Left ventricle myocardium inferior (tissue), 1 donor: ENCODE results near the gene ACVR1C. TPM values are rescaled to one million over a fixed set of nuclear protein-coding genes. Genes with fewer than 3 reads are reported as not detected.
"Not testable (repeated sequence)": the region's sequence is repeated elsewhere in the genome, so short reads cannot be mapped to it uniquely, and the experiment has no call there.

ENCODE experiments used
- DNase-seq: peaks from one replicate; pipeline ENCODE4 v3.0.0-alpha.2; 2020
- H3K27ac ChIP-seq: fragments of 200-600 bp; replicated peaks from 2 replicates; pipeline ENCODE4 v1.8.0; 2021
- H3K27me3 ChIP-seq: fragments of 200-600 bp; 2 replicates; pipeline ENCODE4 v1.8.0; 2021; ENCODE audit warnings: low read depth
- H3K36me3 ChIP-seq: fragments of 200-600 bp; 2 replicates; pipeline ENCODE4 v1.8.0; 2021
- H3K4me1 ChIP-seq: fragments of 200-600 bp; 2 replicates; pipeline ENCODE4 v1.8.0; 2021
- H3K4me3 ChIP-seq: fragments of 200-600 bp; 2 replicates; pipeline ENCODE4 v1.8.0; 2021; ENCODE audit warnings: mild to moderate bottlenecking, moderate library complexity
- H3K9me3 ChIP-seq: fragments of 200-600 bp; replicated peaks from 2 replicates; pipeline ENCODE4 v1.8.0; 2021
- intact Hi-C: fragments of 100-400 bp; cut with micrococcal nuclease; formaldehyde crosslinking; loops from one replicate; pipeline ENCODE4 v1.11.0; 2022
- total RNA-seq: library from RNA; stranded (reverse); fragmentation: NEBNext Ultra II Directional; extraction: Animal tissue kit (Norgen Biotek cat#: 25700); gene quantifications from one replicate; pipeline ENCODE4 v1.2.1, GENCODE V29; 2021
- TF ChIP-seq, protein P1 (sequence below): fragments of 200-600 bp; IDR thresholded peaks from 2 replicates; pipeline ENCODE4 v1.8.0; 2021; ENCODE audit warnings: antibody characterized with exemption, mild to moderate bottlenecking, borderline replicate concordance
- donor health status: DM: no; HTN: yes; CAD: no; lungs with severe emphysema.

ACVR1C gene
- total RNA-seq, 1 donor from 2014 or later: 0.36 TPM

DNA sequence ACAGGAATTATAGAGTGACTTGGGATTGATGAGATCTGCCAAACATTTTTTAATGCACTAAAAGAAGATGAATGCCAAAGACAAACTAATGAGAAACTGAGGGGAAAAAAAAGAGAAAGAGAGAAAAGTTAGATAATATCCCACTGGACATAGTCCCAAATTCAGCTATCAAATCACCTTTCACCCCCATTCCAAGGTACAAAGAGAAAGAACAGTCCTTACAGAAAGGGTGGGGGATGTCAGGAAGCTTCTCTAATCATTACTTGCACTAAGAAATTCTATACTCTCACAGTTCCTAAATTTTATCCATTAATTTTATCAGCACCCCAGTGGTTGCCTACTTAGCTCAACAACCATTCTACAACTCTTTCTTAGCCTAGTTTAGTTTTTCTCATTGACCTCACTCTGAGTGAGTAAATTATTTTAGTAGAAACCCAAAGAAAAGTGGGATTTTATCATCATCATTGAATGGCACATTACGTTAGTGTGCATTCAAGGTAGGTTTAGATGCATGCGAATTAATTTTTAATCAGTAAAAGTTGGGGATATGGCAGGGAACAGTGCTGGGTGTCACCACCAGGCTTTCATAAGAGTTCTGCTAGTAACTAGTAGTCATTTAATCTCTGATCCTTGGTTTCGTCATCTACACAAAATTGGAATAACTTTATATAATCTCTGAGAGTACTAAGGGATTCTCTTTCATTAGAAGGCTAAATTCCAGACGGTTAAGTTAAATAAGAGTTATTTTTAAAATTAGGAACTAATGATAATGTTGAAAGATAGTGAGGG lies 99.5 kb downstream of the ACVR1C start:
- TF ChIP-seq, protein P1, sequence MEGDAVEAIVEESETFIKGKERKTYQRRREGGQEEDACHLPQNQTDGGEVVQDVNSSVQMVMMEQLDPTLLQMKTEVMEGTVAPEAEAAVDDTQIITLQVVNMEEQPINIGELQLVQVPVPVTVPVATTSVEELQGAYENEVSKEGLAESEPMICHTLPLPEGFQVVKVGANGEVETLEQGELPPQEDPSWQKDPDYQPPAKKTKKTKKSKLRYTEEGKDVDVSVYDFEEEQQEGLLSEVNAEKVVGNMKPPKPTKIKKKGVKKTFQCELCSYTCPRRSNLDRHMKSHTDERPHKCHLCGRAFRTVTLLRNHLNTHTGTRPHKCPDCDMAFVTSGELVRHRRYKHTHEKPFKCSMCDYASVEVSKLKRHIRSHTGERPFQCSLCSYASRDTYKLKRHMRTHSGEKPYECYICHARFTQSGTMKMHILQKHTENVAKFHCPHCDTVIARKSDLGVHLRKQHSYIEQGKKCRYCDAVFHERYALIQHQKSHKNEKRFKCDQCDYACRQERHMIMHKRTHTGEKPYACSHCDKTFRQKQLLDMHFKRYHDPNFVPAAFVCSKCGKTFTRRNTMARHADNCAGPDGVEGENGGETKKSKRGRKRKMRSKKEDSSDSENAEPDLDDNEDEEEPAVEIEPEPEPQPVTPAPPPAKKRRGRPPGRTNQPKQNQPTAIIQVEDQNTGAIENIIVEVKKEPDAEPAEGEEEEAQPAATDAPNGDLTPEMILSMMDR: no peak
- intact Hi-C loops: no loop called here
- Histone ChIP-seq H3K9me3 (no peaks in the 10 kb centered on the region), H3K36me3 (no peaks in the 10 kb centered on the region), H3K4me1 (no peaks in the 10 kb centered on the region), H3K27me3 (no peaks in the 10 kb centered on the region), H3K4me3 (no peak overlapping the region), H3K27ac (no peak overlapping the region)
- no peak for DNase-seq

DNA sequence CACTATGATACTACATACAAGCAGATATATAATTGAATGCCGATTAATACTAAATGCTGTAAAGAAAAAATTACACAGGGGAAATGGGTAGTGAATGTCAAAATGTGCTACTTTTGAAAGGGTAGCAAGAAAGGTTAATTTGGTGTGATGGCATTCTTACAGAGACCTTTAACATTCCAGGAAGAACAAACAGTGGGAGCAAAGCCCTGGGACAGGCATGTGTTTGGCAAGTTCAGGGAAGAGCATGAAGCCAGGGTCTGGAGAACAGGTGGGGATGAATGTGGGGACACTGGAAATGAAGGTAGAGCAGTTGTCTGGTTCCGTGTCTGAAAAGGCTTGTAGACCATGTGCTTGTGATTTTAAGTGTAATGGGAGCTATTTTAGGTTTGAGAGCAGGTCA lies 102.6 kb downstream of the ACVR1C start:
- no peaks in the 10 kb centered on the region for H3K27me3 ChIP-seq
- H3K9me3 ChIP-seq: no peaks in the 10 kb centered on the region
- H3K4me3 ChIP-seq: no peak overlapping the region
- no peak for DNase-seq
- intact Hi-C loops: no loop called here
- H3K27ac ChIP-seq: no peak overlapping the region
- H3K36me3 ChIP-seq: no peaks in the 10 kb centered on the region
- TF ChIP-seq, protein P1: no peak
- H3K4me1 ChIP-seq: no peaks in the 10 kb centered on the region

DNA sequence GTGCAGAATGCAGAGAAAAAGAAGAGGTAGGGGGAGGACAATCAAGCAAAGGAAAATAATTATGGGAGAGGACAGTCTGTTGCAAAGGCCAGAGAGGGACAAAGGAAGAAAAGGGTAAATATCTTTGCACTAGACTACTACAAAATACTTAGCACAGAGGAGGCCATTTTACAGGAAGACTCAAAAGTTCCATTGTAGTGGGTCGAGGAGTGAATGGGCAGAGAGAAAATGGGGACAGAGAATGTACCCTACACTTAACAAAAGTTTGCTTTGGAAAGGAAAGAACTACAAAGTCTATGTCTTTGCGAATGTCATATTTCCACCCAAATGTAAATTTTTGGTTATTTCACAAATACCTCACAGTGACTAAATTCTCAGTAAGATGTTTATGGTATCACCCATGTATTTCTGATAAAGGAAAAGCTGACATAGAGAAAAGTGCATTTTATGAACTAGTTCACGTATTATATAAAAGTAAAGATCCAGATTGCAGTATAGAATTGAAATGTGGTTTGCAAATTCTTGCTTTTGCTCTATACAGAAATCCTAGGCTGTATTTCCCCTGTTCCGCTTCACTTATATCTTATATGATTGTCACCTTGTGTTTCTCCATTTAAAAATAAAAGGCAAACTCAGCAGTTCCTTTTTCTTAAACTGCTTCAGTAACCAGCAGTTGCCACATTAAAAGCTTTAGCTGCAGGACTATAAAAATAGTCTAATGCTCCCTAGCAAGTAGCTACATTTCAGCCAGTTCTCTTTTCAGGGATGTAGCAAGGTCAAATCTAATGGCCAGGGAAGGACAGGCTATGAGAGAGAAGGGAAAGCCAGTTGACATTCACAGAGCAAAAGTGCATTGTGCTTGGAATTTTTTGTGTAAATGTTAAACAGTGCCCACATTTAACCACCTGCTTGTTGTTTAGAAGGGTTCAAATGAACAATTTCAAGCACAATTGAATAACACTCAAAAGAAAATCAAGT lies 105.1 kb downstream of the ACVR1C start:
- Histone ChIP-seq H3K27ac (no peak overlapping the region), H3K4me1 (no peaks in the 10 kb centered on the region), H3K36me3 (no peaks in the 10 kb centered on the region), H3K4me3 (no peak overlapping the region), H3K9me3 (no peaks in the 10 kb centered on the region), H3K27me3 (no peaks in the 10 kb centered on the region)
- intact Hi-C loops: no loop called here
- TF ChIP-seq, protein P1: no peak
- no peak for DNase-seq

DNA sequence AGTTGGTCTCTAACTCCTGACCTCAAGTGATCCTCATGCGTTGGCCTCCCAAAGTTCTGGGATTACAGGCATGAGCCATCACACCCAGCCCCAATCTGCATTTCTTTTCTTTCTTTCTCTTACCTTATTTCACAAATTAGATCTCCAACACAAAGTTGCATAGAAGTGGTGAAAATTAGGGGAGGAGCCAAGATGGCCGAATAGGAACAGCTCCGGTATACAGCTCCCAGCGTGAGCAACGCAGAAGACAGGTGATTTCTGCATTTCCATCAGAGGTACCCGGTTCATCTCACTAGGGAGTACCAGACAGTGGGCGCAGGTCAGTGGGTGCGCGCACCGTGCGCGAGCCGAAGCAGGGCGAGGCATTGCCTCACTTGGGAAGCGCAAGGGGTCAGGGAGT lies 113.7 kb downstream of the ACVR1C start:
- intact Hi-C loops, H3K4me1 ChIP-seq, H3K36me3 ChIP-seq, DNase-seq, H3K4me3 ChIP-seq, H3K9me3 ChIP-seq, H3K27ac ChIP-seq, H3K27me3 ChIP-seq: not testable (repeated sequence)

DNA sequence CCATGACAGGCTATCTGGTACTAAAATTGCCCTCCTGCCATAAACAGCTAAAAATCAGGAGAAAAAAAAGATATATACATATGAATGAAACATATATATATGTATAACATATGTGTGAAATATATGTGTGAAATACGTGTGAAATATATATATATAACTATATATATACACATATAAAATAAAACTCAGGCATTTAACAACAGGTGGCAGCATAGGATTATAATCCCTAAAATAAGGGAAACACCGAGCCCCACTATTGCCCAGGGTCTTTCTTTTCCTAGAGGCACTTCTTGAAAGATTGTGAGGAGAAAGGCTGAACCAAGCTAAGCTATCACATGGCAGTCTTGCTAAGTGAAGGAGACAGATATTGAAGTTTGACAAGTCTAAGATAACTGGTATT lies 118.9 kb downstream of the ACVR1C start:
- no peak for DNase-seq
- H3K4me1 ChIP-seq: no peaks in the 10 kb centered on the region
- peaks cover 16% of the 10 kb centered on the region for H3K9me3 ChIP-seq
- no peaks in the 10 kb centered on the region for H3K36me3 ChIP-seq
- intact Hi-C loops: no loop called here
- peaks cover 19% of the 10 kb centered on the region for H3K27me3 ChIP-seq
- TF ChIP-seq, protein P1: no peak
- H3K27ac ChIP-seq: no peak overlapping the region
- H3K4me3 ChIP-seq: no peak overlapping the region
